Astrocyte (in vitro differentiated cells and primary cell): ENCODE results near the gene OR52A5.
"Not testable (repeated sequence)": the region's sequence is repeated elsewhere in the genome, so short reads cannot be mapped to it uniquely, and the experiment has no call there.

Source experiments
- EZH2 ChIP-seq: IDR thresholded peaks from 2 replicates; pipeline ENCODE4 v1.6.1; 2012; ENCODE audit warnings: mild to moderate bottlenecking, low read length, inconsistent platforms; ENCODE audit not compliant: insufficient read depth
- TF ChIP-seq, protein P1 (sequence below): IDR thresholded peaks from 2 replicates; pipeline ENCODE4 v1.5.1; 2011; ENCODE audit warnings: low read depth, mild to moderate bottlenecking, inconsistent platforms, low read length, moderate library complexity; ENCODE audit not compliant: insufficient read depth

DNA sequence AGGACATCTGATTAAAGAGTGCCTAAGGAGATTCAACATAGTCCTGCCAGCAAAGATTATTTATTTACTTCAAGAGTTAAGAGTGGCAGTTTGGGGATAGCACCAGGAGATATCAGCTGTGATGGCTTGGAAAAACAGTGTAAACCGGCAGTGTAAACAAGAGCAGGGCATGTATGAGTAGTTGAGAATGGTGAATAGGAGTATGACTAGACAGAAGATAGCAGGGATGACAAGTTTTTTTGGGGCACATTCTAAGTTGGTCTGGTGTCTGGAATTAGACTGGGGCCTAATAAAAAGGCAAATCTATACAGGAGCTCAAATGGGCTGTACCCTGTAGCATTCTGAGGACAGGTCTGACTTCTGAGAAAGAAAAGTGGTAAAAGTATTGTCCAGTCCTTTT, 22.9 kb upstream of the OR52A5 start:
- TF ChIP-seq, protein P1, sequence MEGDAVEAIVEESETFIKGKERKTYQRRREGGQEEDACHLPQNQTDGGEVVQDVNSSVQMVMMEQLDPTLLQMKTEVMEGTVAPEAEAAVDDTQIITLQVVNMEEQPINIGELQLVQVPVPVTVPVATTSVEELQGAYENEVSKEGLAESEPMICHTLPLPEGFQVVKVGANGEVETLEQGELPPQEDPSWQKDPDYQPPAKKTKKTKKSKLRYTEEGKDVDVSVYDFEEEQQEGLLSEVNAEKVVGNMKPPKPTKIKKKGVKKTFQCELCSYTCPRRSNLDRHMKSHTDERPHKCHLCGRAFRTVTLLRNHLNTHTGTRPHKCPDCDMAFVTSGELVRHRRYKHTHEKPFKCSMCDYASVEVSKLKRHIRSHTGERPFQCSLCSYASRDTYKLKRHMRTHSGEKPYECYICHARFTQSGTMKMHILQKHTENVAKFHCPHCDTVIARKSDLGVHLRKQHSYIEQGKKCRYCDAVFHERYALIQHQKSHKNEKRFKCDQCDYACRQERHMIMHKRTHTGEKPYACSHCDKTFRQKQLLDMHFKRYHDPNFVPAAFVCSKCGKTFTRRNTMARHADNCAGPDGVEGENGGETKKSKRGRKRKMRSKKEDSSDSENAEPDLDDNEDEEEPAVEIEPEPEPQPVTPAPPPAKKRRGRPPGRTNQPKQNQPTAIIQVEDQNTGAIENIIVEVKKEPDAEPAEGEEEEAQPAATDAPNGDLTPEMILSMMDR, result not testable (repeated sequence)
- TF ChIP-seq EZH2, result not testable (repeated sequence)
